Neural cell (in vitro differentiated cells): Measurements from ENCODE around the gene ARHGAP40.

Experiments used
- EZH2 ChIP-seq: fragments of 200-600, 300-800 bp; shearing (Covaris generic), sonication (generic); IDR thresholded peaks from 2 replicates; pipeline ENCODE4 v1.6.1; 2014; ENCODE audit warnings: antibody characterized with exemption, low read length, borderline replicate concordance, mild to moderate bottlenecking; ENCODE audit not compliant: insufficient read depth, poor library complexity, severe bottlenecking
- POLR2AphosphoS5 ChIP-seq: IDR thresholded peaks from 2 replicates; pipeline ENCODE4 v1.6.1; 2012
- TAF1 ChIP-seq: IDR thresholded peaks from 2 replicates; pipeline ENCODE4 v1.6.1; 2012; ENCODE audit warnings: low read depth
- TF ChIP-seq, protein P1 (sequence below): IDR thresholded peaks from 2 replicates; pipeline ENCODE4 v1.6.1; 2012; ENCODE audit warnings: borderline replicate concordance
- TF ChIP-seq, protein P2 (sequence below): fragments of 450-650 bp; IDR thresholded peaks from 2 replicates; pipeline ENCODE4 v1.5.1; 2014; ENCODE audit warnings: antibody characterized with exemption, mild to moderate bottlenecking, moderate library complexity; ENCODE audit not compliant: poor library complexity, severe bottlenecking

DNA sequence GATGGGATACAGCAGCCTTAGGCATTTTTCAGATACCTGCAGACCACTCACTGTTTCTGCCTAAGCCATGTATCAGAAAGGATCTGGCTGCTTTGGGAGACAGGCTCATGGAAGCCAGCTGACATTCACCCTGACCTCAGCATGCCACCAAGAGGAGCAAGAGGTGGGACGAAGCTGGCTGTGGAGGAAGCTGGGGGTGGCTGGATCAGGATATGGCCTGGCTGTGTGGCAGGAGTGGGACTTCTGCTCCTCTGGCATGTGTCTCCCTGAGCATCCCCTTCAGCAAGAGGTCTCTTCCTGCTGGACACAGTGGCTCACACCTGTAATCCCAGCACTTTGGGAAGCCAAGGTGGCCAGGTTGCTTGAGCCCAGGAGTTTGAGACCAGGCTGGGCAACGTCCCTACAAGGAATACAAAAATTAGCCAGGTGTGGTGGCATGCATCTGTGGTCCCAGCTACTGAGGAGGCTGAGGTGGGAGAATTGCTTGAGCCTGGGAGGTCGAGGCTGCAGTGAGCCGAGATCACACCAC lies 19.7 kb upstream of the ARHGAP40 start:
- no peak for TF ChIP-seq TAF1
- TF ChIP-seq, protein P1, sequence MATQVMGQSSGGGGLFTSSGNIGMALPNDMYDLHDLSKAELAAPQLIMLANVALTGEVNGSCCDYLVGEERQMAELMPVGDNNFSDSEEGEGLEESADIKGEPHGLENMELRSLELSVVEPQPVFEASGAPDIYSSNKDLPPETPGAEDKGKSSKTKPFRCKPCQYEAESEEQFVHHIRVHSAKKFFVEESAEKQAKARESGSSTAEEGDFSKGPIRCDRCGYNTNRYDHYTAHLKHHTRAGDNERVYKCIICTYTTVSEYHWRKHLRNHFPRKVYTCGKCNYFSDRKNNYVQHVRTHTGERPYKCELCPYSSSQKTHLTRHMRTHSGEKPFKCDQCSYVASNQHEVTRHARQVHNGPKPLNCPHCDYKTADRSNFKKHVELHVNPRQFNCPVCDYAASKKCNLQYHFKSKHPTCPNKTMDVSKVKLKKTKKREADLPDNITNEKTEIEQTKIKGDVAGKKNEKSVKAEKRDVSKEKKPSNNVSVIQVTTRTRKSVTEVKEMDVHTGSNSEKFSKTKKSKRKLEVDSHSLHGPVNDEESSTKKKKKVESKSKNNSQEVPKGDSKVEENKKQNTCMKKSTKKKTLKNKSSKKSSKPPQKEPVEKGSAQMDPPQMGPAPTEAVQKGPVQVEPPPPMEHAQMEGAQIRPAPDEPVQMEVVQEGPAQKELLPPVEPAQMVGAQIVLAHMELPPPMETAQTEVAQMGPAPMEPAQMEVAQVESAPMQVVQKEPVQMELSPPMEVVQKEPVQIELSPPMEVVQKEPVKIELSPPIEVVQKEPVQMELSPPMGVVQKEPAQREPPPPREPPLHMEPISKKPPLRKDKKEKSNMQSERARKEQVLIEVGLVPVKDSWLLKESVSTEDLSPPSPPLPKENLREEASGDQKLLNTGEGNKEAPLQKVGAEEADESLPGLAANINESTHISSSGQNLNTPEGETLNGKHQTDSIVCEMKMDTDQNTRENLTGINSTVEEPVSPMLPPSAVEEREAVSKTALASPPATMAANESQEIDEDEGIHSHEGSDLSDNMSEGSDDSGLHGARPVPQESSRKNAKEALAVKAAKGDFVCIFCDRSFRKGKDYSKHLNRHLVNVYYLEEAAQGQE = no peak
- no peak for TF ChIP-seq POLR2AphosphoS5
- TF ChIP-seq, protein P2, sequence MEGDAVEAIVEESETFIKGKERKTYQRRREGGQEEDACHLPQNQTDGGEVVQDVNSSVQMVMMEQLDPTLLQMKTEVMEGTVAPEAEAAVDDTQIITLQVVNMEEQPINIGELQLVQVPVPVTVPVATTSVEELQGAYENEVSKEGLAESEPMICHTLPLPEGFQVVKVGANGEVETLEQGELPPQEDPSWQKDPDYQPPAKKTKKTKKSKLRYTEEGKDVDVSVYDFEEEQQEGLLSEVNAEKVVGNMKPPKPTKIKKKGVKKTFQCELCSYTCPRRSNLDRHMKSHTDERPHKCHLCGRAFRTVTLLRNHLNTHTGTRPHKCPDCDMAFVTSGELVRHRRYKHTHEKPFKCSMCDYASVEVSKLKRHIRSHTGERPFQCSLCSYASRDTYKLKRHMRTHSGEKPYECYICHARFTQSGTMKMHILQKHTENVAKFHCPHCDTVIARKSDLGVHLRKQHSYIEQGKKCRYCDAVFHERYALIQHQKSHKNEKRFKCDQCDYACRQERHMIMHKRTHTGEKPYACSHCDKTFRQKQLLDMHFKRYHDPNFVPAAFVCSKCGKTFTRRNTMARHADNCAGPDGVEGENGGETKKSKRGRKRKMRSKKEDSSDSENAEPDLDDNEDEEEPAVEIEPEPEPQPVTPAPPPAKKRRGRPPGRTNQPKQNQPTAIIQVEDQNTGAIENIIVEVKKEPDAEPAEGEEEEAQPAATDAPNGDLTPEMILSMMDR = no peak
- TF ChIP-seq EZH2 = no peak
